HUES6 (cell line): Measurements from ENCODE around the gene EDRF1.

Experiments used
- H3K27ac ChIP-seq: 2 replicates; pipeline ENCODE4 v1.7.0; 2013; ENCODE audit warnings: low read depth, mild to moderate bottlenecking, low read length, inconsistent platforms
- H3K27me3 ChIP-seq: 2 replicates; pipeline ENCODE4 v1.6.1; 2013; ENCODE audit warnings: low read length; ENCODE audit not compliant: control insufficient read depth, insufficient read depth
- H3K36me3 ChIP-seq: 2 replicates; pipeline ENCODE4 v1.6.1; 2013; ENCODE audit warnings: low read length; ENCODE audit not compliant: control insufficient read depth, insufficient read depth
- H3K4me1 ChIP-seq: 2 replicates; pipeline ENCODE4 v1.6.1; 2013; ENCODE audit warnings: low read length; ENCODE audit not compliant: control insufficient read depth, insufficient read depth
- H3K4me3 ChIP-seq: 2 replicates; pipeline ENCODE4 v1.5.1; 2013; ENCODE audit warnings: low read depth, low read length
- H3K9ac ChIP-seq: one replicate; pipeline ENCODE4 v1.6.1; 2013; ENCODE audit warnings: mild to moderate bottlenecking, low read length
- H3K9me3 ChIP-seq: 2 replicates; pipeline ENCODE4 v1.6.1; 2013; ENCODE audit warnings: low read depth, low read length; ENCODE audit not compliant: control insufficient read depth, insufficient read depth

The EDRF1 gene

GRCh38 chr10:125779403-125780327 is 60.2 kb downstream of the EDRF1 start:
- Histone ChIP-seq H3K4me1 (no peaks in the 10 kb centered on the region), H3K4me3 (no peak overlapping the region), H3K9ac (no peak overlapping the region), H3K9me3 (no peaks in the 10 kb centered on the region; the same call in 1 of the 2 replicates), H3K36me3 (no peaks in the 10 kb centered on the region), H3K27me3 (no peaks in the 10 kb centered on the region), H3K27ac (no peak overlapping the region)

GRCh38 chr10:125781374-125781773 is 61.9 kb downstream of the EDRF1 start:
- Histone ChIP-seq H3K36me3 (no peaks in the 10 kb centered on the region), H3K27ac (no peak overlapping the region), H3K27me3 (no peaks in the 10 kb centered on the region), H3K9me3 (no peaks in the 10 kb centered on the region; the same call in 1 of the 2 replicates), H3K4me1 (no peaks in the 10 kb centered on the region), H3K4me3 (no peak overlapping the region), H3K9ac (no peak overlapping the region)

- Histone ChIP-seq H3K36me3 (no peaks in the 10 kb centered on the region), H3K9ac (no peak overlapping the region), H3K27me3 (no peaks in the 10 kb centered on the region), H3K4me3 (no peak overlapping the region), H3K9me3 (no peaks in the 10 kb centered on the region; the same call in 1 of the 2 replicates), H3K27ac (no peak overlapping the region), H3K4me1 (no peaks in the 10 kb centered on the region)
These were observed 62.5 kb downstream of the EDRF1 start for GRCh38 chr10:125782054-125782453.

GRCh38 chr10:125782616-125783015 is 63.1 kb downstream of the EDRF1 start:
- Histone ChIP-seq H3K36me3 (no peaks in the 10 kb centered on the region), H3K9me3 (no peaks in the 10 kb centered on the region; the same call in 1 of the 2 replicates), H3K9ac (no peak overlapping the region), H3K4me1 (no peaks in the 10 kb centered on the region), H3K27ac (no peak overlapping the region), H3K4me3 (no peak overlapping the region), H3K27me3 (no peaks in the 10 kb centered on the region)

- no peak overlapping the region for H3K9ac ChIP-seq
- no peaks in the 10 kb centered on the region for H3K4me1 ChIP-seq
- H3K27me3 ChIP-seq, result no peaks in the 10 kb centered on the region
- H3K36me3 ChIP-seq, result peaks cover 6% of the 10 kb centered on the region; the same call in 1 of the 2 replicates
- no peaks in the 10 kb centered on the region; the same call in 1 of the 2 replicates for H3K9me3 ChIP-seq
- no peak overlapping the region for H3K27ac ChIP-seq
- H3K4me3 ChIP-seq, result no peak overlapping the region
These were observed 63.9 kb downstream of the EDRF1 start for GRCh38 chr10:125783408-125783807.

DNA sequence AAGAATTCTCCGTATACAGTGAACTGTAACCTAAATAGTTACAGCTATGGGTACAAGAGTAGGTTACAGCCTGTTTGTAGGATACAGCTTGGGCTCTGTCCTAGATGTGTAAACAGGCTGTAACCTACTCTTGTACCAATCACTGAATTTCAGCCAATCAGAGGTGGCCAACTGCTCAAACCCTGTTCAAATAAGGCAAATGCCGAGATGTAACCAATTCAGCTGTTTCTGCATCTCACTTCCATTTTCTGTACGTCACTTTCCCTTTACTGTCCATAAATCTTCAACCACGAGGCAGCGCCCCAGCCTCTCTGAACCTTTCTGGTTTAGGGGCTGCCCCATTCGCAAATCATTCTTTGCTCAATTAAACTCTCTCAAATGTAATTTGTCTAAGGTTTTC is 64.4 kb downstream of the EDRF1 start:
- H3K36me3 ChIP-seq, result peaks cover 11% of the 10 kb centered on the region; the same call in 1 of the 2 replicates
- H3K27me3 ChIP-seq, result no peaks in the 10 kb centered on the region

GRCh38 chr10:125785791-125786190 is 66.3 kb downstream of the EDRF1 start:
- Histone ChIP-seq H3K4me3 (no peak overlapping the region), H3K9ac (no peak overlapping the region), H3K27me3 (no peaks in the 10 kb centered on the region), H3K27ac (no peak overlapping the region), H3K4me1 (no peaks in the 10 kb centered on the region), H3K36me3 (peaks cover 20% of the 10 kb centered on the region; the same call in 1 of the 2 replicates), H3K9me3 (no peaks in the 10 kb centered on the region)

More for the DNA sequence above, 64.4 kb downstream of the EDRF1 start:
- Histone ChIP-seq H3K4me1 (no peaks in the 10 kb centered on the region), H3K9me3 (no peaks in the 10 kb centered on the region; the same call in 1 of the 2 replicates), H3K27ac (no peak overlapping the region), H3K4me3 (no peak overlapping the region), H3K9ac (no peak overlapping the region)

- Histone ChIP-seq H3K9ac (no peak overlapping the region), H3K4me3 (no peak overlapping the region), H3K27ac (no peak overlapping the region), H3K9me3 (no peaks in the 10 kb centered on the region), H3K4me1 (no peaks in the 10 kb centered on the region), H3K36me3 (peaks cover 31% of the 10 kb centered on the region), H3K27me3 (no peaks in the 10 kb centered on the region)
These were observed 68.9 kb downstream of the EDRF1 start for GRCh38 chr10:125788156-125789034.

DNA sequence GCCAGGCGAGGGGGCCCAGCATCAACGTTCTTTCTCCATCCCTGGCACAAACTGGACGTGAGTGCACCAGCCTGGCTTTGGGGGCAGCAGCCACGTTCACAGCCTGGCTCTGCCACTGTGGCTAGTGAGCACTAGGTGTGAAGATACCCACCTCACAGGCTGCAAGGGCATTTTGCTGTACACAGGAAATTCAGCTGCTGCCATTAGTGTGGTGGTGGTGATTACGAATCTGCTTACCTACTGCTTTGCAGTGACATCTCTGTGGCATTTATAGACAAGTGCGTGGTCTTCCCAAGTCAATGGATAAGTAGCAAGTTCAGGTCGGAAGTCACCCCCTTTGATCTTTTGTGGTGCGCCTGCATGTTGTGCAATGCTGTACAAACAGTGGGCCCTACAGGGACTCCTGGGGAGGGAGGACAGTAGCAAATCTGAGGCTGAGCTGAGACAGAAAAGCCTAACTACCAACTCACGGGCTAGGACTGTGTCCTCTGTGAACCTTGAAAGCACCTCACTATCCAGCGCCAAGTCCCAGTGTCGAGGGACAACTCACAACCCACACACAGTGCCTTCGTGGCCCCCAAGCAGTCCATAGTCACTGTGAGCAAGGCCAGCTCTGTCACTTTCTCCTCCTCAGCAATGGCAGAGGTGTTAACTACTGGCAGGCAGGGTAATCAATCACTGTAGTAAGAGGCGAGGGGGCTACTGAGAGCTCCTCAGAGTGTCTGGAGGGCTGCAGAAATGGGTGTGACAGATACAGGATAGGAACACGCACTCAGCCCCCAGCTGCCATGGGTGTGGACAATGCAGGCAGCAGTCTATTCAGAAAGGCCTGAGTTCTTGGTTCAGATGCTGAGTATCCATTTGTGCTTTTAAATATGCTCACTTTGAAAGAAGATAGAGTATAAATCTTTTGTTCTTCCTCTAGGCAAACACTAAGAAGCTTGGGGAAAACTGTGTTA is 73.1 kb downstream of the EDRF1 start:
- Histone ChIP-seq H3K27ac (no peak overlapping the region), H3K36me3 (peaks cover 68% of the 10 kb centered on the region), H3K9me3 (no peaks in the 10 kb centered on the region), H3K4me1 (no peaks in the 10 kb centered on the region), H3K27me3 (no peaks in the 10 kb centered on the region), H3K4me3 (no peak overlapping the region), H3K9ac (no peak overlapping the region)

- H3K27me3 ChIP-seq, result no peaks in the 10 kb centered on the region
- no peak overlapping the region for H3K4me3 ChIP-seq
- H3K36me3 ChIP-seq, result peaks cover 61% of the 10 kb centered on the region
- no peaks in the 10 kb centered on the region for H3K4me1 ChIP-seq
- H3K9me3 ChIP-seq, result no peaks in the 10 kb centered on the region
- no peak overlapping the region for H3K27ac ChIP-seq
- H3K9ac ChIP-seq, result no peak overlapping the region
These were observed 75.6 kb downstream of the EDRF1 start for GRCh38 chr10:125795128-125795527.
